Astrocyte (in vitro differentiated cells and primary cell): ENCODE measurements around the gene TMEM201.

ENCODE experiments used
- EZH2 ChIP-seq: IDR thresholded peaks from 2 replicates; pipeline ENCODE4 v1.6.1; 2012; ENCODE audit warnings: mild to moderate bottlenecking, low read length, inconsistent platforms; ENCODE audit not compliant: insufficient read depth
- TF ChIP-seq, protein P1 (sequence below): IDR thresholded peaks from 2 replicates; pipeline ENCODE4 v1.5.1; 2011; ENCODE audit warnings: low read depth, mild to moderate bottlenecking, inconsistent platforms, low read length, moderate library complexity; ENCODE audit not compliant: insufficient read depth

DNA sequence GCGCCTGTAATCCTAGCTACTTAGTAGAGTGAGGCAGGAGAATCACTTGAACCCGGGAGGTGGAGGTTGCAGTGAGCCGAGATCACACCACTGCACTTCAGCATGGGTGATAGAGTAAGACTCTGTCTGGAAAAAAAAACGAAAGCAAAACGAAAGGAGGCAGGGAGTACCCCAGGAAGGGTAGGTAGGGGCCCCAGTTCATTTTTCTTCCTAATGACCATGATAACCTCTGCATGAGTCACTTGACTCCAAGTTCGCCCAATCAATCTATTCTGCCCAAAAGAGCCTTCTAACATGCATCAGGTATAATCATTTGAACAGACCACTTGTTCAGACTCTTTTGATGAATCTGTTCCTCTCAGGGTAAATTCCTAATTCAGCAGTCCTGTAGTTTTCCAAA, 13.2 kb upstream of the TMEM201 start:
- TF ChIP-seq, protein P1, sequence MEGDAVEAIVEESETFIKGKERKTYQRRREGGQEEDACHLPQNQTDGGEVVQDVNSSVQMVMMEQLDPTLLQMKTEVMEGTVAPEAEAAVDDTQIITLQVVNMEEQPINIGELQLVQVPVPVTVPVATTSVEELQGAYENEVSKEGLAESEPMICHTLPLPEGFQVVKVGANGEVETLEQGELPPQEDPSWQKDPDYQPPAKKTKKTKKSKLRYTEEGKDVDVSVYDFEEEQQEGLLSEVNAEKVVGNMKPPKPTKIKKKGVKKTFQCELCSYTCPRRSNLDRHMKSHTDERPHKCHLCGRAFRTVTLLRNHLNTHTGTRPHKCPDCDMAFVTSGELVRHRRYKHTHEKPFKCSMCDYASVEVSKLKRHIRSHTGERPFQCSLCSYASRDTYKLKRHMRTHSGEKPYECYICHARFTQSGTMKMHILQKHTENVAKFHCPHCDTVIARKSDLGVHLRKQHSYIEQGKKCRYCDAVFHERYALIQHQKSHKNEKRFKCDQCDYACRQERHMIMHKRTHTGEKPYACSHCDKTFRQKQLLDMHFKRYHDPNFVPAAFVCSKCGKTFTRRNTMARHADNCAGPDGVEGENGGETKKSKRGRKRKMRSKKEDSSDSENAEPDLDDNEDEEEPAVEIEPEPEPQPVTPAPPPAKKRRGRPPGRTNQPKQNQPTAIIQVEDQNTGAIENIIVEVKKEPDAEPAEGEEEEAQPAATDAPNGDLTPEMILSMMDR, result no peak
- TF ChIP-seq EZH2, result no peak
